Activated T-cell treated with anti-CD3 and anti-CD28 coated beads for 48 hours (primary cell): ENCODE results near the gene MCF2L.
A peak's percentile ranks its signal among the peaks of the same experiment; 100 is the strongest.

Experiments
- DNase-seq: peaks from one replicate; pipeline ENCODE4 v3.0.0-alpha.2; 2020; ENCODE audit warnings: low read depth

Gene MCF2L

GRCh38 chr13:113126265-113127150 is 157.5 kb downstream of the MCF2L start:
- DNase-seq: no peak

- no peak for DNase-seq
Observed at GRCh38 chr13:113129480-113129879, 160.5 kb downstream of the MCF2L start.

- no peak for DNase-seq
Observed at GRCh38 chr13:113129921-113130750, 161.1 kb downstream of the MCF2L start.

- DNase-seq: no peak
Observed at GRCh38 chr13:113135281-113135760, 166.3 kb downstream of the MCF2L start.

- no peak for DNase-seq
Observed at GRCh38 chr13:113137691-113138298, 168.8 kb downstream of the MCF2L start.

DNA sequence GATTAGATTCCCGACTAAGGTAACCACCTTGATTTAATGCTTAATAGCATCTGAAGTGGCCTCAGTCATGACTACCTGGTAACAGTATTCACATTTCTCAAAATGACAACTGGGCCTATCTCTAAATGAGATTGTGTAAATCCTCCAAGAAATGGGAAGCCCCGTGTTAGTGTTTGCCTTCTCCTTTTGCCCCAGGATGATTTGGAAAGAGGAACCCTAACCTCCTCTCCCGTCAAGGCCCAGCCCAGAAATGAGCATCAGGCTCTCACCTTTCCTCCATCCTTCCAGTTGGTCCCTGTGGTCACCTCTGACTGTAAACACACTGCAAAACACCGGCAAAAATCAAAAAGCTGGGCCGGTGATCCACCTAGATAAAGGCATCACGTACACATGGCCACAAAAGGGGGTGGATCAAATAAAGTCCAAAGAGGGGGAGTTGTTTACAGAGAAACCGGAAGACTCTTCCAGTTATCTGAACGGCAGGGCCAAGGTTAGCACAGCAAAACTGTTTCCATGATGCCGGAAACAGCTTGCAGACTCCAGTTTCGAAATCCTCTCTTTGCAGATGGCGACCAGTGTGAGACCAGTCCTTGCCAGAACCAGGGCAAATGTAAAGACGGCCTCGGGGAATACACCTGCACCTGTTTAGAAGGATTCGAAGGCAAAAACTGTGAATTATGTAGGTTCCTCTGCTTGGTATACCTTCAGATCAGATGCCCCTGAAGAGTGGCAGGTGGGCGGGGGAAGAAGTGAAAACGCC is 170.0 kb downstream of the MCF2L start:
- DNase-seq: no peak

DNA sequence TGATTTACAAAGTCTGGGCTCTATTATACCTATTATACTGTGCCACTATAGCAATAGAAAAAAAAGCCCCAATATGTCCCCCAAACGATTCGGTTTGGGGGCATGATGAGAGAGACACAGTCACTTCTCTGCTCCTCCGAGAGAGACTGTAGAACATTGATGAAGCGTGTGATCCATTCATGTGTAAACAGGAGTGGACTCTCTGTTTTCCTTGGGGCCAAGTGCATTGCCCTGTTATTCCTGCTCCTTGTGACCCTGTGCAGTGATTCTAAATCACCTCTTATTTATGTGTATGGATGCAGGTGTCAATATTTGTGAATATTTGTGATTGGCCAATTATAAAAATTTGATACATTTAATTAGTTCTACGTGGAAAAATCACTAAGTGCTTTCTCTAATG is 170.6 kb downstream of the MCF2L start:
- no peak for DNase-seq

DNA sequence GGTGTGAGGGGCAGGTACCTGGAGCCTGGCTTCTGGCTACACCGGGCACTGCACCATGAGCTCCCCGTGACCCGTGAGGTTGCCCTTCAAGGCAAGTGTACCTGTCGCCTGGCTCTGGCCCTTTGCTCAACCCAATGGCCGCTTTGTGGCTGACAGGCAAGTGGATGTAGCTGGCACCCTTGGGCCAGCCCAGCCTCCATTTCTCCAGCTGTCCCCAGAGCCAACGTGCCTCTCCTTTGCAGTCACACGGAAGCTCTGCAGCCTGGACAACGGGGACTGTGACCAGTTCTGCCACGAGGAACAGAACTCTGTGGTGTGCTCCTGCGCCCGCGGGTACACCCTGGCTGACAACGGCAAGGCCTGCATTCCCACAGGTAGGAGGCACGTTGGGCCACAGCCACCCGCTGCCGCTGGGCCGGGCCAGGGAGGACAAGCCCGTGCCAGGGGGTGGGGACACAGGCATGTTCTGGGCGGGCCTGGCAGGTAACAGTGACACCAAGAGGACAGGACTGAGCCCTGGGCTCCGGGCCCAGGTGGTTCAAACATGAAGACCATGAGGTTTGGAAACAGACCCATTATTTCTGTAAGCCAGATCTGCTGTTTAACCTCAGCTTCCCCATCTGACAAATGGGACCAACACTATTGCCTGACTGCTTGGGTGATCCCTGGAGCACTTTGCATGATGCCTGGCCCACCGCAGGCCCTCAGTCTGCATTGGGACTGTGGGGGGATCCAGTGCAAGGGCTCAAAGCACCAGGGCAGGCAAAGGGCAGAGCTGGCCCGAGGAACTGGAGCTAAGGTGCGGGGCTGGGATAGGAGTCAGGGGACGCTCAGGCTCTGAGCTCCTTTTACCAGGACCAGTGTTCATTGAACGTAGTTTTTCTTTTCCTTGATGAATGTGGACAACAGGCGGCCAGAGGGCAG is 171.9 kb downstream of the MCF2L start:
- no peak for DNase-seq

DNA sequence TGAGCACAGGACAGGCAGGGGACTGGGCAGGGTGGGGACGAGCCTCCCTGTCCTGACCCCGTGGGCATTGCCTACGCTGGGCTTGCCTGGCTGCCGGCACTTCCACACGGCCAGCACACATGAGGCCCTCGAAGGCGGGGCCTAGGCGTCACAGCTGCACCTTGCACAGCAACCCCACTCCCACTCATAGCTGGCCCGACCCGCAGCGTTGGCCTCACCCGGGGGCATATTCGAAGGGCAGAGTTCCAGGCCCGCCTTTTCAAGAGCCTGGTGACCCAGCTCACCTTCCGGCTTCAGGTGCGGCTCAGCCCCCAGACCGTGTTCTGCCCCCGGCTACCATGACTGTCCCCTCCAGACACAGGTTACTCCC is 172.6 kb downstream of the MCF2L start:
- DNase-seq: no peak

DNA sequence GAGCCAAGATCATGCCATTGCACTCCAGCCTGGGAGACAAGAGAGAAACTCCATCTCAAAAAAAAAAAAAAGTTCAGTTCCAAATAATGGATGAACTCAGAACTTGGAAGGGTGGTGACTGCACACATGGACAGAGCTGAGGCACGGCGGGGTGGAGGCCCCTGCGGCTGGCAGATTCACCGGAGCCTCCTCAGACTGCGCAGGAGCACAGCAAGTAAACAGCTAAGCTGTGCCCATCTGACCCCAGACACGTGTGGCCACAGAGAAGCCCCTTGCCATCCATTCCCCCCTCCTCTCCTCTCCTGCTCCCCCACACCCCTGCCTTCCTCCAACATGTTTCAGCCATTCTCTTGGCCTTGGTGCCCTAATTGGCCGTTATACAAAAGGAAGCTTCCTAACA is 173.9 kb downstream of the MCF2L start:
- DNase-seq: no peak

- DNase-seq: no peak
Observed at GRCh38 chr13:113143466-113144254, 174.6 kb downstream of the MCF2L start.

- no peak for DNase-seq
Observed at GRCh38 chr13:113144255-113144629, 175.2 kb downstream of the MCF2L start.

GRCh38 chr13:113145496-113145895 is 176.5 kb downstream of the MCF2L start:
- peak; percentile 61 for DNase-seq

DNA sequence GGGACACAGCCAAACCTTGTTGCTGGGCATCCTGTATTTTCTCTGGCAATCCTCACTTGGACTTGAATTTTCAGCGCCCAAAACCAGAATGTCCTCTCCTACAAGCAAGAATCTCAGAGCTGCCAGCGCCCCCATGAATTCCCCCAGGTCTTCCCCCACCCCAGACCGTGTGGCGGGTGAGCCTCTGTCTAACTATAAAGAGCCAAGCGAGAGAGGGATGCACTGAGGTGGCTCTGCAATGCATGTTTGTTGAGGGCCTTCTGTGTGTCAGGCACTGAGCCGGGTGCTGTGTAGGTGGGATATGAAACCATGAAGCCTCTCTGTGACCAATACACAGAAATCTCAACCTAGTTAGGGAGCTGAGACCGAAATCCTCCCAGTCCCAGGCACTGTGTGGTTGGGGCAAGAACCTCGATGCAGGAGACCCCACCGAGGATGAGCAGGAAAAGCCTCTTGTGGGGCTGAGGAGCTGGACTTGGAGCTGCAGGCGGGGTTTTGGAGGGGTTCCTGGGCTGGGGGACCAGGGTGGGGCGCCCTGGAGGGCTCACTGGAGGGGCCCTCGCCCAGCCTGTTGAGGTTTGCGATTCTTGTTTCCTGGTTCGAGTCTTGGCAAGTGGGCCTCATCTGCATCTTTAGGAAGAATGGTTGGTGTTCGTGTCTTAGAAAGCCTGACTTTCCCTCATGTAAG is 177.0 kb downstream of the MCF2L start:
- no peak for DNase-seq

GRCh38 chr13:113146750-113147149 is 177.7 kb downstream of the MCF2L start:
- no peak for DNase-seq

DNA sequence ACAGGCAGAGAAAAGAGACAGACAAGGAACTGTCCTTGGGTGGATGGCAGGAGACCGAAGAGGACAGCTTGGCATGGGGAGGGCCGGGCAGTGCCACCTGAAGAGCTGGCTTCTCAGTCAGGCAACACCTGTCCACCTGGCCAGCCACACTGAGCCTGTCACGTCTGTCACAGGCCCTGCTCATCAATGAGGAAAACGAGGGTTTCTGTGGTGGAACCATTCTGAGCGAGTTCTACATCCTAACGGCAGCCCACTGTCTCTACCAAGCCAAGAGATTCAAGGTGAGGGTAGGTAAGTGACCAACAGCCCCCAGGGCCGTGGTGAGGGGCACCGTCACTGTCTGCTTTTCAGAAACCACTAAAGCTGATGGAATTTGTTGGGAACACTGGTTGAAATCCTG is 178.2 kb downstream of the MCF2L start:
- no peak for DNase-seq

- DNase-seq: no peak
Observed at GRCh38 chr13:113148407-113148806, 179.4 kb downstream of the MCF2L start.

GRCh38 chr13:113148940-113149503 is 180.0 kb downstream of the MCF2L start:
- DNase-seq: no peak
